ENCODE measurements around the gene UBR7. TPM values are rescaled to one million over a fixed set of nuclear protein-coding genes. Genes with fewer than 3 reads are reported as not detected.

Gene UBR7
- total RNA-seq, 1 experiment from 2014 or later: 23.9 TPM

DNA sequence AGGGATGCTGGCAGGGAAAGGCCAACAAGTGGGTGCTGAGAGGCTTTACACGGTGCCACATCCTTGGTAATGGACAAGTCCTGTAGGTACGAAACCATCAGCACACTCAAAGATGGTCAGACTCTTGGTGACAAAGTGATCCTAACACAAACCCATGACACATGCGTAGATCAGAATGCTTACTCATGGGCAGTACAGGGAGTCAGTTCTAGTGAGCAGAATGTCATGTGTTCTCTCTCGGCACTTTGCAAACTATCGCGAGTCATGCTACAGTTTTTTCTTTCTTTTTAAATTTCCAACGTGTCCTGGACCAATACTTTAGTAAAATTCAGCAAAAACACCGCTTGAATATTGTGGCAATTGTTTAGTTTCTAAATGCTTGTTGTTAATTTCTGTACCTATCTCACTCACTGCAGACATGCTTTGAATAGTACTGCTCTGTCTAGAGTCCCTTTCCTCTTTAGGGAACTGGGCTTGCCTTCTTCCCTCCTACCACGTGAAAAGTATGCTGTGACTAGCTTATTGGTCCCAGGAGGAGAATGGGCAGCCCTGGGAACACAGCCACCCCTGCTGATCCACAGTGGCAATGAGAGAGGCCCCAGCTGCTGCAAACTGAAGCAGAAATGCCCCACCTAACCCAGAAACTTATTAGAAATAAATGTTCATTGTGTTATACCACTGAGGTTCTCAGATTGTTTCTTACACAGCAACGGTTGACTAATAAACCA, 62.4 kb downstream of the UBR7 start:
- peaks cover 10% of the 10 kb centered on the region; the same call in 1 of the 2 replicates for H3K79me2 ChIP-seq (ENCODE audit: insufficient read depth, low read length)
- no peak overlapping the region for H3K27ac ChIP-seq (ENCODE audit: low read depth, low read length)
- no peaks in the 10 kb centered on the region for H3K9me2 ChIP-seq (ENCODE audit: insufficient read depth)
- no peak for DNase-seq (ENCODE audit: low read depth, low spot score)
- no peaks in the 10 kb centered on the region for H3K9me3 ChIP-seq (ENCODE audit: control insufficient read depth in 1 of 2, insufficient read depth in 1 of 2, low read depth in 1 of 2, low read length in 2 of 2)
- RAD21 ChIA-PET (ENCODE audit: low non-redundant PET in 1 of 2, low total read pairs in 2 of 2, uncharacterized antibody in 2 of 2, unreplicated experiment in 2 of 2): no interaction called here
- no peak overlapping the region for H3K4me3 ChIP-seq (replicated peaks in 1 of 2; ENCODE audit: low read depth in 1 of 2, low read length in 2 of 2)
- CTCF ChIA-PET: interaction anchor here (0.7 kb wide), 1 partner anchor 50 kb away, joined by 3 read pairs; no protein-coding TSS in a partner anchor
- no peaks in the 10 kb centered on the region for H3K27me3 ChIP-seq (ENCODE audit: insufficient read depth, low read length)
- no peaks in the 10 kb centered on the region for H4K20me1 ChIP-seq (ENCODE audit: insufficient read depth)
- no peak overlapping the region for H3K9ac ChIP-seq (ENCODE audit: low read length)
- ATAC-seq: no peak
- TF ChIP-seq, protein P1, sequence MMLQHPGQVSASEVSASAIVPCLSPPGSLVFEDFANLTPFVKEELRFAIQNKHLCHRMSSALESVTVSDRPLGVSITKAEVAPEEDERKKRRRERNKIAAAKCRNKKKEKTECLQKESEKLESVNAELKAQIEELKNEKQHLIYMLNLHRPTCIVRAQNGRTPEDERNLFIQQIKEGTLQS (IDR thresholded peaks at IDR 0.05): no peak
- TF ChIP-seq FOSL1 (IDR thresholded peaks at IDR 0.05; ENCODE audit: low read depth) (no peak), CEBPB (IDR thresholded peaks at IDR 0.05; ENCODE audit: low read depth) (no peak), EZH2 (IDR thresholded peaks at IDR 0.05) (no peak), YY1 (IDR thresholded peaks at IDR 0.05; ENCODE audit: extremely low read depth, insufficient replicate concordance, low read depth, low read length) (no peak), POLR2A (IDR thresholded peaks at IDR 0.05; ENCODE audit: borderline replicate concordance, extremely low read depth, insufficient read depth, insufficient read length) (no peak), TCF7L2 (IDR thresholded peaks at IDR 0.05; ENCODE audit: borderline replicate concordance, extremely low read depth, insufficient read depth, insufficient read length) (no peak), SRF (IDR thresholded peaks at IDR 0.05; ENCODE audit: low read depth) (no peak), CBX3 (IDR thresholded peaks at IDR 0.05; ENCODE audit: low read depth) (no peak), EZH2phosphoT487 (IDR thresholded peaks at IDR 0.05; ENCODE audit: borderline replicate concordance) (no peak)
- TF ChIP-seq, protein P2, sequence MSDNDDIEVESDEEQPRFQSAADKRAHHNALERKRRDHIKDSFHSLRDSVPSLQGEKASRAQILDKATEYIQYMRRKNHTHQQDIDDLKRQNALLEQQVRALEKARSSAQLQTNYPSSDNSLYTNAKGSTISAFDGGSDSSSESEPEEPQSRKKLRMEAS (IDR thresholded peaks at IDR 0.05): no peak
- TF ChIP-seq, protein P3, sequence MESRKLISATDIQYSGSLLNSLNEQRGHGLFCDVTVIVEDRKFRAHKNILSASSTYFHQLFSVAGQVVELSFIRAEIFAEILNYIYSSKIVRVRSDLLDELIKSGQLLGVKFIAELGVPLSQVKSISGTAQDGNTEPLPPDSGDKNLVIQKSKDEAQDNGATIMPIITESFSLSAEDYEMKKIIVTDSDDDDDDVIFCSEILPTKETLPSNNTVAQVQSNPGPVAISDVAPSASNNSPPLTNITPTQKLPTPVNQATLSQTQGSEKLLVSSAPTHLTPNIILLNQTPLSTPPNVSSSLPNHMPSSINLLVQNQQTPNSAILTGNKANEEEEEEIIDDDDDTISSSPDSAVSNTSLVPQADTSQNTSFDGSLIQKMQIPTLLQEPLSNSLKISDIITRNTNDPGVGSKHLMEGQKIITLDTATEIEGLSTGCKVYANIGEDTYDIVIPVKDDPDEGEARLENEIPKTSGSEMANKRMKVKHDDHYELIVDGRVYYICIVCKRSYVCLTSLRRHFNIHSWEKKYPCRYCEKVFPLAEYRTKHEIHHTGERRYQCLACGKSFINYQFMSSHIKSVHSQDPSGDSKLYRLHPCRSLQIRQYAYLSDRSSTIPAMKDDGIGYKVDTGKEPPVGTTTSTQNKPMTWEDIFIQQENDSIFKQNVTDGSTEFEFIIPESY (IDR thresholded peaks at IDR 0.05; ENCODE audit: extremely low read depth, insufficient replicate concordance, low read length): no peak
- no peak overlapping the region for H3K4me2 ChIP-seq (ENCODE audit: low read length)
- POLR2A ChIA-PET: no interaction called here
- H2AFZ ChIP-seq (ENCODE audit: low read depth, low read length, poor library complexity, severe bottlenecking): no peak overlapping the region
- H3K36me3 ChIP-seq (ENCODE audit: control insufficient read depth in 1 of 2, insufficient read depth in 2 of 2, low read length in 2 of 2): no peaks in the 10 kb centered on the region
- intact Hi-C loops (cut with micrococcal nuclease): no loop called here
- peaks cover 0 to 8% of the 10 kb centered on the region in 2 experiments; a peak in 1 of 4 replicates for H3K4me1 ChIP-seq (ENCODE audit: control insufficient read depth in 1 of 2, insufficient read depth in 2 of 2, low read length in 2 of 2)
- no TSS peak for BruUV-seq (replicated peaks)
